Activated CD8-positive, alpha-beta T cell treated with anti-CD3 and anti-CD28 coated beads, Interleukin-2, amount 10 ng/mL, durations not matched to agents 7 days and 5 days (primary cell): ENCODE data around the gene PTMS. TPM values are rescaled to one million over a fixed set of nuclear protein-coding genes. Genes with fewer than 3 reads are reported as not detected.
A peak's percentile ranks its signal among the peaks of the same experiment; 100 is the strongest.

Experiments
- ATAC-seq: fragments of 150-1000 bp; cut with Tn5 transposase; one replicate; pipeline ENCODE4 v1.10.0; 2021; ENCODE audit warnings: moderate library complexity
- CTCF ChIA-PET: fragments of 350-600 bp; sonication (Branson Sonifier 250); formaldehyde crosslinking; loops from one replicate; lab custom pipeline; 2021; ENCODE audit warnings: antibody characterized with exemption; lab: Charles Lee
- POLR2A ChIA-PET: fragments of 350-600 bp; sonication (Branson Sonifier 250); formaldehyde crosslinking; loops from one replicate; lab custom pipeline; 2021; ENCODE audit warnings: antibody characterized with exemption; lab: Charles Lee
- DNase-seq: peaks from one replicate; pipeline ENCODE4 v3.0.0-alpha.2; 2020
- H3K27ac Mint-ChIP-seq: one replicate; pipeline ENCODE4 v1.8.0; 2021; ENCODE audit warnings: mild to moderate bottlenecking, mixed read lengths
- H3K27me3 Mint-ChIP-seq: one replicate; pipeline ENCODE4 v1.8.0; 2021; ENCODE audit warnings: low read depth, mixed read lengths
- H3K36me3 Mint-ChIP-seq: one replicate; pipeline ENCODE4 v1.8.0; 2021; ENCODE audit warnings: low read depth, mixed read lengths
- H3K4me1 Mint-ChIP-seq: one replicate; pipeline ENCODE4 v1.8.0; 2021; ENCODE audit warnings: low read depth, mixed read lengths
- H3K4me3 Mint-ChIP-seq: one replicate; pipeline ENCODE4 v1.8.0; 2021; ENCODE audit warnings: mild to moderate bottlenecking, mixed read lengths
- H3K9me3 Mint-ChIP-seq: one replicate; pipeline ENCODE4 v1.8.0; 2022; ENCODE audit warnings: mixed read lengths; ENCODE audit not compliant: insufficient read depth
- total RNA-seq, 2 experiments: library from RNA; stranded (reverse); gene quantifications; one replicate each; pipeline ENCODE4 v1.2.3, GENCODE V29; 2021

Gene PTMS
- total RNA-seq, 2 experiments from 2014 or later, result 42.9 to 47.4 TPM

GRCh38 chr12:6787309-6787708, 21.1 kb downstream of the PTMS start:
- Mint-ChIP-seq H3K9me3 (no peaks in the 10 kb centered on the region), H3K36me3 (no peaks in the 10 kb centered on the region), H3K4me3 (no peak overlapping the region), H3K27ac (no peak overlapping the region), H3K27me3 (peaks cover 11% of the 10 kb centered on the region), H3K4me1 (peaks cover 31% of the 10 kb centered on the region)
- DNase-seq, result no peak
- CTCF ChIA-PET, result interaction anchor here (0.9 to 15.4 kb wide), 5 partner anchors 17 to 98 kb away, joined by 3 to 160 read pairs (median 4); partner anchors contain the start of genes LAG3, PTMS and ZNF384
- ATAC-seq, result no peak
- POLR2A ChIA-PET, result interaction anchor here (0.9 kb wide), 1 partner anchor 64 kb away, joined by 4 read pairs; the partner anchor contains the start of gene COPS7A

DNA sequence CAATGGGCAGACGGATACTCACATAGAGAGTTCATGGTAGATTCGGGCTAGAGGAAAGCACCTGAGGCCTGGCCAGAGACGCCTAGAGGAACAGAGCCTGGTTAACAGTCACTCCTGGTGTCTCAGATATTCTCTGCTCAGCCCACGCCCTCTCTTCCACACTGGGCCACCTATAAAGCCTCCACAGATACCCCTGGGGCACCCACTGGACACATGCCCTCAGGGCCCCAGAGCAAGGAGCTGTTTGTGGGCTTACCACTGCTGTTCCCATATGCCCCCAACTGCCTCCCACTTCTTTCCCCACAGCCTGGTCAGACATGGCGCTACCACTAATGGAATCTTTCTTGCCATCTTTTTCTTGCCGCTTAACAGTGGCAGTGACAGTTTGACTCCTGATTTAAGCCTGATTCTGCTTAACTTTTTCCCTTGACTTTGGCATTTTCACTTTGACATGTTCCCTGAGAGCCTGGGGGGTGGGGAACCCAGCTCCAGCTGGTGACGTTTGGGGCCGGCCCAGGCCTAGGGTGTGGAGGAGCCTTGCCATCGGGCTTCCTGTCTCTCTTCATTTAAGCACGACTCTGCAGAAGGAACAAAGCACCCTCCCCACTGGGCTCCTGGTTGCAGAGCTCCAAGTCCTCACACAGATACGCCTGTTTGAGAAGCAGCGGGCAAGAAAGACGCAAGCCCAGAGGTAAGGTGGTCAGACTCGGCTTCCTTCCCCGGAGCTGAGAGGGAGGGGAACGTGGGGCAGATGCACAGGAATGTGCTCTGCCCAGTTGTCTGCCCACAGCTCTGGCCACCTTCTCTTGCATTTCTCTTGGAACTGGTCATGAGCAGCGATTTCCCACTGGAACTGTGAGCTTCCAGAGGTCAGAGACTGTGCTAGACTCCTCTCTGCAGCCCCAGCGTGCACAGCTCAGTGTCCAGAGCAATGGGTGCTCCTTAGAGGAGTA, 23.1 kb downstream of the PTMS start, which contains the start of gene CD4:
Gene CD4, plus strand, starts transcription at position 557 of the 953 bp plus-strand sequence. CDS start 10,611 bp downstream, outside the sequence.
- DNase-seq (no peak), ATAC-seq (no peak)
- Mint-ChIP-seq H3K27me3 (peaks cover 11% of the 10 kb centered on the region), H3K4me3 (no peak within 1 kb of the TSS), H3K4me1 (peaks cover 43% of the 10 kb centered on the region), H3K9me3 (no peaks in the 10 kb centered on the region), H3K36me3 (no peaks in the 10 kb centered on the region), H3K27ac (no peak within 1 kb of the TSS)
- ChIA-PET CTCF (interaction anchor here (0.7 to 15.4 kb wide), 10 partner anchors 9 to 47 kb away, joined by 3 to 160 read pairs (median 7); partner anchors contain the start of genes LAG3, MLF2 and PTMS), POLR2A (interaction anchor here (1.4 kb wide), 1 partner anchor 23 kb away, joined by 6 read pairs; the partner anchor contains the start of gene PTMS)

DNA sequence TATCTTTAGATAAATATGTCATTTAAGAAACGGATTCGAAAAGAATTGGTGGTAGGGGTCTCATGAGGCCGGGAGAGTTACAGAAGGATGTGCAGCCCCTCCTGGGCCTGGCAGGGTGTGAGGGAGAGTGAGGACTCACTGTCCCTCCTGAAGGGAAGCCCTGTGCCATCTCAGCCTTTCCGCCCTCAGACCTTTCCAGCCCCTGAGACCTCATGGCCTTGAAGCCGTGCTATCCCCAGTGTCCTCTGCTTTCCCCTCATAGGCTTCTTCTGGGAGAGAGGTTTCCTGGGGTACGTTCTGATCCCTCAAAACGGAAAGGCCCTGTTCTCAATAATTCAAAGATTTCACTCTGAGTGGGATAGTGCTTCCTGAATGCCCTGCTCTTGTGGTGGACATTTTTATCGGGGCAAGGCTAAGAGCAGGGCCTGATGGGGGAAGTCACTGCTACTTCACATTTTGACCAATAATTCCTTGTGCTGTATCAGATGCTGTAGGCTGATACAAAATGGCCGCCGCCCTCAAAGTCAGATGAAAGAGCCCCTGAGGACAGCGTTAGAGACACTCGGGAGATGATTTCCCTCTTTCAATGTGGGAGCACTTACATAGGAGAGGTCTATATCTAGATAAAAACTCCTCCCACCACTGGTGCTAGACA, 24.5 kb downstream of the PTMS start:
- Mint-ChIP-seq H3K9me3 (no peaks in the 10 kb centered on the region), H3K27ac (no peak overlapping the region), H3K27me3 (peaks cover 16% of the 10 kb centered on the region), H3K4me3 (no peak overlapping the region), H3K36me3 (no peaks in the 10 kb centered on the region), H3K4me1 (peaks cover 43% of the 10 kb centered on the region)
- CTCF ChIA-PET, result interaction anchor here (1.6 to 4.1 kb wide), 6 partner anchors 12 to 46 kb away, joined by 3 to 19 read pairs (median 7); partner anchors contain the start of gene MLF2
- POLR2A ChIA-PET, result interaction anchor here (1.4 kb wide), 1 partner anchor 24 kb away, joined by 6 read pairs; the partner anchor contains the start of gene PTMS
- ATAC-seq, result no peak
- DNase-seq, result no peak

DNA sequence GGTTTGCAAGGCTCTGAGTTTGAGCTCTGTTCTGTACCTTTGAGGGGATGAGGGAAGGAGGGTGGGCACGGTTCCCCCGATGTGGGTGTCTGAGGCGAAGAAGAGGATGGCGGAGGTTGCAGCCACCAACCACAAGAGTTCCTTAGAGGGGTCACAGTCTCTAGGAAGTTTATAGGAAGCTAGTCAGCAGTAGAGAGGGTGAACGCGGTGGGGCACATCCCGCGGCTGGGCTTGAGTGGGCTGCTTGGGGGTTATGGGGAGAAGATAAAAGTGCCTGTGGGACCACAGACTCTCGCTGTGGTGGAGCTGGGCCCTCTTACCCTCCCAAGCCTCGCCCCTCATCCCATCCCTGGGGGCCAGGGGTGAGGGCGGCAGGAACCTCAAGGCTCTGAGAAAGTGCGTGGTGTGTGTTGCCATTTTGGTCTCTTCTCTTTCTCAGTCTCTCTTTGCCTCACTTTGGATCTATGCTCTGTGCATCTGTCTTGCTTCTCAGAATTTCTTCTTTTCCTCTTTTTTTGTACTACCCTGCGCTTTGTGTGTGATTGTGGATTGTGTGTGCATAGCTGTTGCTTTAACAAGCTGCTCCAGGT, 25.9 kb downstream of the PTMS start:
- DNase-seq, result no peak
- Mint-ChIP-seq H3K27ac (peak overlapping the region; percentile 34), H3K4me1 (peaks cover 34% of the 10 kb centered on the region), H3K4me3 (no peak overlapping the region), H3K9me3 (no peaks in the 10 kb centered on the region), H3K36me3 (no peaks in the 10 kb centered on the region), H3K27me3 (peaks cover 25% of the 10 kb centered on the region)
- POLR2A ChIA-PET, result interaction anchor here (0.8 to 1.7 kb wide), 5 partner anchors 11 to 146 kb away, joined by 3 to 9 read pairs (median 3); partner anchors contain the start of genes LAG3, TPI1 and ZNF384
- CTCF ChIA-PET, result interaction anchor here (0.6 to 2.5 kb wide), 12 partner anchors 11 to 174 kb away, joined by 3 to 21 read pairs (median 4); partner anchors contain the start of genes MLF2, P3H3, PTMS and ZNF384
- ATAC-seq, result no peak

- CTCF ChIA-PET, result interaction anchor here (0.6 to 2.5 kb wide), 12 partner anchors 12 to 175 kb away, joined by 3 to 21 read pairs (median 4); partner anchors contain the start of genes MLF2, P3H3, PTMS and ZNF384
- no peaks in the 10 kb centered on the region for H3K9me3 Mint-ChIP-seq
- H3K4me1 Mint-ChIP-seq, result peaks cover 30% of the 10 kb centered on the region
- POLR2A ChIA-PET, result interaction anchor here (0.8 to 1.7 kb wide), 5 partner anchors 12 to 145 kb away, joined by 3 to 9 read pairs (median 3); partner anchors contain the start of genes LAG3 and ZNF384
- H3K27me3 Mint-ChIP-seq, result peaks cover 28% of the 10 kb centered on the region
- DNase-seq, result peak; percentile 69
- ATAC-seq, result peak; percentile 90
- H3K36me3 Mint-ChIP-seq, result no peaks in the 10 kb centered on the region
- H3K27ac Mint-ChIP-seq, result peak overlapping the region; percentile 34
- peak overlapping the region; percentile 35 for H3K4me3 Mint-ChIP-seq
Observed at GRCh38 chr12:6792522-6793201, 26.5 kb downstream of the PTMS start.

GRCh38 chr12:6795088-6795487, 28.9 kb downstream of the PTMS start:
- ATAC-seq (no peak), DNase-seq (no peak)
- Mint-ChIP-seq H3K27ac (no peak overlapping the region), H3K36me3 (no peaks in the 10 kb centered on the region), H3K4me1 (peaks cover 20% of the 10 kb centered on the region), H3K27me3 (peaks cover 28% of the 10 kb centered on the region), H3K9me3 (no peaks in the 10 kb centered on the region), H3K4me3 (no peak overlapping the region)
- POLR2A ChIA-PET, result no interaction called here
- CTCF ChIA-PET, result interaction anchor here (1.2 kb wide), 1 partner anchor 23 kb away, joined by 3 read pairs; the partner anchor contains the start of gene LAG3

DNA sequence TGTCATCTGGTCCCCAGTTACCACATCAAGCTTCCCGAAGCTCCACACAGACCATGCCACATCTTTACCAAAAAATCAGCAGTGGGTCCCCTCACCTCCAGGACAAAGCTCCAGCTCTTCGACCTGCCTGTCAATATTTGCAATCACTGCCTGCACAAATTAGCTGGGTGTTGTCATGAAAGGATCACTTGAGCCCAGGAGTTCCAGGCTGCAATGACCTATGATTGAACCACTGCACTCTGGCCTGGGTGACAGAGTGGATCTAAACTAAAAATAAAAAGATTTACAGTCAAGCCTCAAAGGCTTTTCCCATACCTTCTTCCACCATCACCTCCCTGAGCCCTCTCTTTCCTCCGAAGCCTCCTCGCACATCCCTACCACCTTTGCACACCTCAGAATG, 30.4 kb downstream of the PTMS start:
- ChIA-PET CTCF (interaction anchor here (0.7 to 1.2 kb wide), 4 partner anchors 16 to 42 kb away, joined by 3 to 4 read pairs (median 3); partner anchors contain the start of gene PTMS), POLR2A (no interaction called here)
- no peak overlapping the region for H3K4me3 Mint-ChIP-seq
- H3K9me3 Mint-ChIP-seq, result no peaks in the 10 kb centered on the region
- no peaks in the 10 kb centered on the region for H3K36me3 Mint-ChIP-seq
- peaks cover 20% of the 10 kb centered on the region for H3K4me1 Mint-ChIP-seq
- H3K27ac Mint-ChIP-seq, result no peak overlapping the region
- H3K27me3 Mint-ChIP-seq, result peaks cover 25% of the 10 kb centered on the region
- DNase-seq (no peak), ATAC-seq (no peak)

DNA sequence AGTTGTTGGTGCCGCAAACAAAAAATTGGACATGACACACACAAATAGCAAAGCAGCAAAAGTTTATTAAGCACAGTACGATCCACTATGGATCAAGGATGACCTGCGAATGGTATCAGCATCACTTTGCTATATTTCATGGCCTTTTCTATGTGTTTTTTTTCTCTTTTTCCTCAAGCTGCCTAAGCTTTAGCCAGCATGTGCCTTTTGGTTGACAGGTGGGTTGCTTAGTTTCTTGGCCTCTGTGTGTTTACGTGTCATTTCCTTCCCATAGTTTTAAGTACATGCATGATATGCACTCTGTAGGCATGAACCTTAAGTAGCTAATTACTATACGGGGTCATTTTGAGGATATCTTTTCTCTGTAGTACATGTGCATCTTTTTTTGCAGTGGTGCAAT, 33.0 kb downstream of the PTMS start:
- Mint-ChIP-seq H3K36me3 (no peaks in the 10 kb centered on the region), H3K27me3 (peaks cover 23% of the 10 kb centered on the region), H3K4me3 (no peak overlapping the region), H3K9me3 (no peaks in the 10 kb centered on the region), H3K4me1 (no peaks in the 10 kb centered on the region), H3K27ac (no peak overlapping the region)
- POLR2A ChIA-PET, result no interaction called here
- CTCF ChIA-PET, result no interaction called here
- ATAC-seq (no peak), DNase-seq (no peak)

DNA sequence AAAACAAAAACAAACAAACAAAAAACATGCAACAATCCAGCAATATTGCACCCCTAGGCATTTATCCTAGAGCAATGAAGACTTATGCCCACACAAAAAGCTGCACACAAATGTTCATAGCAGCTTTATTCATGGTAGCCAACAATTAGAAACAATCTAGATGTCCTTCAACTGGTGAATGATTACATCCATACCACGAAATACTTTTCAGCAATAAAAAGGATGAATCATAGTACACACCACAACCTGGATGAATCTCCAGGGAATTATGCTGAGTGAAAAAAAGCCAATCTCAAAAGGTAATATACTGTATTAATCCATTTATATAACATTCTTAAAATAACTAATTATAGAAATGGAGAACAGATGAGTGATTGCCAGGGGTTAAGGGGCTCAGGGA, 41.0 kb downstream of the PTMS start:
- ChIA-PET CTCF (interaction anchor here (1.1 kb wide), 2 partner anchors 15 to 53 kb away, joined by 3 to 4 read pairs; no protein-coding TSS in a partner anchor), POLR2A (no interaction called here)
- H3K36me3 Mint-ChIP-seq, result no peaks in the 10 kb centered on the region
- no peaks in the 10 kb centered on the region for H3K9me3 Mint-ChIP-seq
- no peaks in the 10 kb centered on the region for H3K4me1 Mint-ChIP-seq
- H3K4me3 Mint-ChIP-seq, result no peak overlapping the region
- no peak overlapping the region for H3K27ac Mint-ChIP-seq
- DNase-seq, result no peak
- no peak for ATAC-seq
- peaks cover 13% of the 10 kb centered on the region for H3K27me3 Mint-ChIP-seq

DNA sequence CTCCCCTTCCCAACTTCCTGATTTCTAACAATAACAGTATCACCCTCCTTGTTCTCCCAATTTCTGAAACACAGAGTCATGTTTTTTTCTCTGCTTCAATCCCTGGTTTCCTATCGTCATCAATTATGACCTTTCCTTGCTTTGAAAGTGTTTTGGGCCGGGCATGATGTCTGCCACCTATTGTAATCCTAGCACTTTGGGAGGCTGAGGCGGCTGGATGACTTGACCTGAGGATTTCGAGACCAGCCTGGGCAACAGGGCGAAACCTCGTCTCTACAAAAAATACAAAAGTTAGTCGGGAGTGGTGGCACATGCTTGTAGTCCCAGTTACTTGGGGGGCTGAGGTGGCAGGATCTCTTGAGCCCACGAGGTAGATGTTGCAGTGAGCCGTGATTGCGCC, 42.9 kb downstream of the PTMS start:
- ATAC-seq (no peak), DNase-seq (no peak)
- Mint-ChIP-seq H3K27me3 (peaks cover 13% of the 10 kb centered on the region), H3K36me3 (no peaks in the 10 kb centered on the region), H3K4me1 (no peaks in the 10 kb centered on the region), H3K27ac (no peak overlapping the region), H3K4me3 (no peak overlapping the region), H3K9me3 (no peaks in the 10 kb centered on the region)
- ChIA-PET POLR2A (interaction anchor here (0.6 kb wide), 2 partner anchors 28 to 29 kb away, joined by 3 to 4 read pairs; no protein-coding TSS in a partner anchor), CTCF (interaction anchor here (1.3 to 1.5 kb wide), 2 partner anchors 16 to 43 kb away, joined by 3 to 5 read pairs; partner anchors contain the start of gene PTMS)
